HG03565 (cell line): ENCODE data around the gene HSD3B7.
"Not testable (repeated sequence)": the region's sequence is repeated elsewhere in the genome, so short reads cannot be mapped to it uniquely, and the experiment has no call there.

Experiments used
- ATAC-seq: cut with Tn5 transposase; IDR thresholded peaks from one replicate; pipeline ENCODE4 v1.9.1; 2021; ENCODE audit warnings: mild to moderate bottlenecking, moderate library complexity; ENCODE audit not compliant: unreplicated experiment

The HSD3B7 gene

GRCh38 chr16:30998852-30999761 is 14.1 kb downstream of the HSD3B7 start:
- ATAC-seq, result no peak

DNA sequence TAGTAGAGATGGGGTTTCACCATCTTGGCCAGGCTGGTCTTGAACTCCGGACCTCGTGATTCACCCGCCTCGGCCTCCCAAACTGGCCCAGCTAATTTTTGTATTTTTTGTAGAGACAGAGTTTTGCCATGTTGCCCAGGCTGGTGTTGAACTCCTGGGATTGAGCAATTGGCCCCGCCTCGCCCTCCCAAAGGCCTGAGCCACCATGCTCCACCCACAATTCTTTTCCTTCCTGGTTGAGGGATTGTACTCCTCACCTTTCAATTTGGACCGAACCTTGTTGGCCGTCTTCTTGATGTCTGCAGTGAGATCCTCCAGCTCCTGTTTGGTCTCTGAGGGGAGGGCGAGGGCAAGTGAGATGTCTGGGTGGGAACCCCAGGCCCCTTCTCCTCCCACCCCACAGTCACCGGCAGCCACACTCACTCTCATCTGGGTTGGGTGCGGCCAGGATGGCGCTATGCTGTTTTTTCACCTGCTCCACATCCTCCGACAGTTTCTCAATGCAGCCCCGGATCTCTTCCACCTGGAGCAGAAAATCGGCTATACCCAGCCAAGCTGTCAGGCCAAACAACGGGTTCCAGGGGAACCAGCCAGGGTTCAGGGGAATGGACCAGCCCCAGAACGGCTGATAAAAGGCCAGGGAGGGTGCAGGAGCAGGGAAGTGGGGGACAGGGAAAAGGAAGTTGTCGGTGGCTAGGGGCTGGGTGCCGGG is 15.8 kb downstream of the HSD3B7 start:
- ATAC-seq, result no peak

GRCh38 chr16:31001507-31002249 is 16.7 kb downstream of the HSD3B7 start:
- no peak for ATAC-seq

DNA sequence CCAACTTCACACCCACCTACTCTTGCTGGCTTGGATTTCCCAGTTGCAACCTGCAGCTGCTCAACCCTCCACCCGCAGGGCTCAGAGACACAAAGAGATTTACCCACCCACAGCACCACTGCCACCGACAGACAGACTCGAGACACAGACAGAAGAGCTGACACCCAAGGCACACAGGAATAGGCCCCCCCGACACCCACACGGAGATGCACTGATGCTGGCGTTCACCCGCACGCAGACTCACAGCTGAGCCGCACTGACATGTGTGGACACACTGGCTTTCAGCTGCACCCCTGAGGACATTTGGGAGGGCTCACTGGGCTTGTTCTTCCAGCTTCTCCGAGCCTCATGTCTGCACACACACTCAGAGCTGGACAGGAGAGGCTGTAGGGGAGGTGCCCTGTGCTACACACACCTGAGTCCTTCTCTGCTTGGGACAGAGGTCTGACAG is 17.3 kb downstream of the HSD3B7 start:
- ATAC-seq, result no peak

GRCh38 chr16:31002862-31003341 is 17.9 kb downstream of the HSD3B7 start:
- ATAC-seq, result no peak

DNA sequence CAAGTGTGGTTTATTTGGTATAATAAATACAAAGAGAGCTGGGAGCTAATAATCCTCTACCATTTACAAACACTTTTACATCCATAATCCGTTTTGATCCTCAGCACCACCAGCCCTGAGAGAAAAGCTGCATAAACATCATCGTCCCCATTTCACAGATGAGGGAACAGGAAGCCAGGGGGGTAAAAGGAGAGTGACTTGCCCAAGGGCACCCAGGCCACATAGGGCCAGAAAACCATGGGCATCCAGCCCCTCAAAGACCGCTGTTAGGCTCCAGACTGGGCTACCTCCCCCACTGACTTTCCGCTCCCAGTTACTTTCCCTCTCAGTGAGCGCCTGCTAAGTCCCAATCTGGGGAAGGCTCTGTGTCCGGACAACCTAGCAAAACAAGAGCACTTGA is 18.7 kb downstream of the HSD3B7 start:
- no peak for ATAC-seq

DNA sequence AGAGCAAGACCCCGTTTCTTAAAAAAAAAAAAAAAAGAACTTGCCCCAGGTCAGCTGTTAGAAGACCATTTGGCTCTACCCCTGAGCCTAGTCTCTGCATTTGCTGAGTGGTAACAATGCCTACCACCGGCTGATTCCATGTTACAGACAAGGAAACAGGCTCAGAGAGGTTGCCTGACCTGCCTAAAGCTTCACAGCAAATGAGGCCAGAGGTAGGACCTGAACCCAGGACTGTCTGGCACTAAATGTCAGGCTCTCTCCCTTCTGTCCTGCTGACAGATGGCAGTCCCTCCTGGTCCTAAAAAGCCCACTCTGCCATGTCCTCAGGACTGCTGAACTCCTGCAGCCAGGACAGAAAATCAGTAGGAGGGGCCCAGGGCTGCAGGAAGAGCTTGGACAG is 19.7 kb downstream of the HSD3B7 start:
- ATAC-seq, result no peak

DNA sequence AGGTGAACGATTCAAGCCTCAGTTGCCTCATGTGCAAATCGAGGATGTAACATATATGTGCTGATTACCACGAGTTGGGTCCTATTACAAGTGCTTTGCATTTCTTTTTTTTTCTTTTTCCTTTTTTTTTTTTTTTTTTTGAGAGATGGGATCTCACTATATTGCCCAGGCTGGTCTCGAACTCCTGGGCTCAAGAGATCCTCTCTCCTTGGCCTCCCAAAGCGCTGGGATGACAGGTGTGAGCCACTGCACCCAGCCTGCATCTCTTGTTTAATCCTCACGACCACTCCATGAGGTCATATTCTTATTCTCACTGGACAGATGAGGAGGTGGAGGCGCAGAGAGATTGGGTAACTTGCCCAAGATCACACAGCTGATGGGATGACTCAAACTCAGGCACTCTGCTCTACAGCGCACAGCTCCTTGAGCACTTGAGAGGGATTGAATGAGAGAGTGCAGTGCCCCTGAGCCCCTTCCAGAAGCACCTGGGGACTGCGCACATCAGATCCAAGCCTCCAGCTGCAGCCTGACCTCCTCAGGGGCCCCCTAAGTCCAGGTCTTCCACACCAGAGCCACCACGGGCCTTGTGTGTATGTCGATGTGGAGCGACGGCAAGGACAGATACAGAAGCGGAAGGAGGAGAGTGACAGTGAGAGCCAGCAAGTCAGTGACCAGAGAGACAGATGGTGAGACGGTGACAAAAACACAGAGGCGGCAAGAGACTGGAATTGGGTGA is 20.5 kb downstream of the HSD3B7 start:
- ATAC-seq, result no peak

- ATAC-seq, result no peak
Observed at GRCh38 chr16:31006086-31006385, 21.0 kb downstream of the HSD3B7 start.

DNA sequence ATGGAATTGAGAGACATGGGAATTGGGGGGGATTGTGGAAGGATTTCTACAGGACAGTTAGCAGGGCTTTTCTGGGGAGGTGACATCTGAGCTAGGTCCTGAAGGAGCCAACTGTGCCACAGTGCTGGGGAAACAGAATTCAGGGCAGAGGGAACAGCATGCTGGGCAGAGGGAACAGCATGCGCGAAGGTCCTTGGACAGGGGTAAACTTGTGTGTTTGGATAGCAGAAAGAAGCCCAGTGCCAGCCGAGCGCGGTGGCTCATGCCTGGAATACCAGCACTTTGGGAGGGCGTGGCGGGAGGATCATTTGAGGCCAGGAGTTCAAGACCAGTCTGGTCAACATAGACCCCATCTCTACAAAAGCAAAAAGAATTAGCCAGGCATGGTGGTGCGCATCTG is 21.6 kb downstream of the HSD3B7 start:
- ATAC-seq, result no peak

GRCh38 chr16:31007684-31008083 is 22.7 kb downstream of the HSD3B7 start:
- no peak for ATAC-seq

- no peak for ATAC-seq
Observed at GRCh38 chr16:31008149-31008548, 23.1 kb downstream of the HSD3B7 start.

DNA sequence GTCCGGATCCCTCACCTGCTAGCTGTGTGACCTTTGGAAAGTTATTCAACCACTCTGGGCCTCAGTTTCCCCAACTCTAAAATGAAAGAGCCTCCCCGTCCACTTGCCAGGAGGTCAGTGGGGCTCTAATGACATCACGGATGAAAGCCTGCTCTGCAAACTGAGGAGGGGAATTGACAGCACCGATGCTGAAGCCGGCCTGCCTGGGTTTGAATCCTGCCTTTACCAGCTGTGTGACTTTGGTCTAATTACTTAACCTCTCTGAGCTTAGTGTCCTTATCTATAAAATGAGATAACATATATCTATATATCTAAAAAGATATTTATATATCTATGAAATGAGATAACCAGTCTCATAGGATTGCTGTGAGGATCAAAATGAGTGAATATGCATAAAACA is 23.5 kb downstream of the HSD3B7 start:
- ATAC-seq, result no peak

DNA sequence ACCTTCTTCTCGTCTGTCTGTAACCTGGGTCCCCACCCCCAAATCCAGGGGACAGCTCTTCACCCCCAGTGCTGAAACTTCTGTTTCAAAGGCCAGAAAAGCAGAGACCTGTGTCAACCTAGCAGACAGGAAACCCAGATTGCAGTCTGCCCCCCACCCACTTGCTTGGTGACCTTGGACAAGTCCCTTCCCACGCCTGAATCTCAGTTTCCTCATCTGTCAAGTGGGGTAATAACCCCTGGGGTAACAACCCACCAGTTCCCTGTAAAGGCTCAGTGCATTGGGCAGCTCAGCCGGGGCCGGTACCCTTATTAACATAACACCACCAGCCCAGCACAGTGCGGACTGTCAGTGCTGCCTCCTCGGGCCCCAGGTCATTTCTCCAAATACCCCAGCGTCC is 24.1 kb downstream of the HSD3B7 start:
- ATAC-seq, result no peak

DNA sequence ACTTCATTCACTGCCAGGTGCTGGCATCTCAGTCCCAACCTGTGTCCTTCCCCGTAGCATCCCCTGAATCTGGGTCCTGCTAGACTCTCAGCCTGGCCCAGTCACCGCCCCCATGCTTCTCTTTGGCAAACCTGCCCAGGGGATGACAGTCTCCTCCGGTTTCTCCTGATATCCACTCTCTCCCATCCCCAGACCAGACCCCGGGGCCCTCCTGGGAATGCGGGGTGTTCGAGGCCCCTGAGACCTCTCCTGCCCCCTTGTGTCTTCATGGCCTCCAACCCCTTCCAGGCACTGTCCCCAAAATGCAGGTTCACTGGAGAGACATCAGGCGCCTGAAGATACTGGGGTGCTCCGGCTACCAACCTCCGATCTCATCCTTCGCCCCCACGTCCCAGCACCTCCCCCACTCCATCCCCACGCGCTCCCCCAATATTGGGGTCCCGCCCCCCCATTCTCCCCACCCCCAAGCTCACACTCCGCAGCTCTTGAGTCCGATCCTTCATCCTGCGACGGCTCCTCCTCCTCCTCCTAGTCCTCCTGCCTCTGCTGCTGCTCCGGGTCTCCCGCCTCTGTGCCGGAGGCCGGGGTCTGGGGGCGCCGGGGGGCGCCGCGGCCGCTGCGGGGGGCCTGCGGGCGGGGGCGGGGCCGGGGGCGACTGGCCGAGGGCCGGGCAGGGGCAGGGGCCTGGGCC is 25.0 kb downstream of the HSD3B7 start:
- no peak for ATAC-seq

DNA sequence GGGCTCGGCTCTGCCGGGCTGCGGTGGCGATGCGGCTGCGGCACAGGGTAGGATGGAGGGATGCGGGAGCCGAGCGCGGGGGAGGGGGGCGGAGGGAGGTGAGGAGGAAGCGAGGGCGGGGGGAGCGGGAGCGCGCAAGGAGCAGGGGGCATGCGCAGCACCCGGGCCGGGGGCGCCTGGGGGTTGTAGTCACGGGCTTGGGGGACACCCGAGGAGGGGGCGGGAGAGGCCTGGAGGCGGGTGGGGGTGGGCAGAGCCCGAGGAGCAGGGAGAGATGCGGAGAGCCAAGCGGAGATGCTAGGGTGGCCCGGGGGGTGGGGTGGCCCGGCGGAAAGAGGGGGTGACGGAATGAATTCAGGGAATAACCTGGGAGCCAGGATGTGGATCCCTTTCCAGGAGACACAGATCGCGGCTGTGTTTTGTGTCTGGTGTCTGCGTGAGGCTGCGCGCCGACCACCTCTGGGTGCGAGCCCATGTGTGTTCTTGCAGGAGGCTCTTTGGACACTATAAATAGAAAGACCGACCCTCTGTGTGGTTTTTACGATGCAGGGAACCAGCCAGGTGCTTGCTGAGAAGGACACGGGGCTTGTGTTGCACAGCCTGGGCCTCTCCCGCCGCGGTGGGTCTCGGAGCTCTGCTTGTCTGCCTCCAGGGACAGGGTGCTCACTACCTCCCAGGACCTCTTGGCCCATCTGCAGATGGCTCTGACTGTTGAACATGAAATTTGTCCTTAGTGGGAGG is 25.7 kb downstream of the HSD3B7 start, which contains the start of gene STX1B:
STX1B (minus strand) TSS at position 54 of the 741 bp plus-strand sequence. CDS start 242 bp downstream, outside the sequence.
- no peak for ATAC-seq

DNA sequence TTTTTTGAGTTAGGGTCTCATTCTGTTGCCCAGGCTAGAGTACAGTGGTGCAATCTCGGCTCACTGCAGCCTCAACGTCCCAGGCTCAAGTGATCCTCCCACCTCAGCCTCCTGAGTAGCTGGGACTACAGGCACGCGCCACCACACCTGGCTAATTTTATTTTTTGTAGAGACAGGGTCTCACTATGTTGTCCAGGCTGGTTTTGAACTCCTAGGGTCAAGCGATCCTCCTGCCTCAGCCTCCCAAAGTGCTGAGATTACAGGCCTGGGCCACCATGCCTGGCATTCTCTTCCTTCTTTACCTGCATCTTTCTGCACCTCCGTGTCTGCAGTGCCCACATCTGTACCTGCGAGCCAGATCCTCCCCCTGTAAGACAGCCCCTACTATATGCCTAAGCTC is 26.8 kb downstream of the HSD3B7 start:
- ATAC-seq, result not testable (repeated sequence)

- ATAC-seq, result not testable (repeated sequence)
Observed at GRCh38 chr16:31013292-31013691, 28.3 kb downstream of the HSD3B7 start.

DNA sequence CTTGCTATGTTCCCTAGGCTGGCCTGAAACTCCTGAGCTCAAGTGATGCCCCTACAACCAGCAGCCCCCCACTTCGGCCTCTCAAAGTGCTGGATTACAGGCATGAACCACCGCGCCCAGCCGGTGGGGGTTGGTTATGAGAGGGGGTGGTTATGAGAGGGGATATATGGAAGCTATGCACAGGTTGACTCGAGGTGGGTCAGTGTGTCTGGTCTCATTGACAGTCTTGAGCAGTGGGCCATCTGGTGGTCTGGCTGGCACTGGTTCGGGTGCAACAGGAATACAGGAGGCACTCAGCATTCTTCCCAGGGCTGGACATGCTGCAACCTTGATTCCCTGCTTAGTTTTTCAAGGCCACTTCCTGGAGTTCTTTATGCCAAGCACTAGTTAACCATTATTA is 31.0 kb downstream of the HSD3B7 start:
- no peak for ATAC-seq
